SH-SY5Y (cell line): Measurements from ENCODE around the gene TTLL9.

Experiments
- GATA2 ChIP-seq: IDR thresholded peaks from 2 replicates; pipeline ENCODE4 v1.6.1; 2011; ENCODE audit warnings: mild to moderate bottlenecking, low read depth, low read length
- GATA3 ChIP-seq: IDR thresholded peaks from 2 replicates; pipeline ENCODE4 v1.6.1; 2011; ENCODE audit warnings: low read depth, mild to moderate bottlenecking, low read length, moderate library complexity

- TF ChIP-seq GATA3, result no peak
- TF ChIP-seq GATA2, result no peak
These were observed 48.2 kb downstream of the TTLL9 start for GRCh38 chr20:31918466-31919105.
